GM18519 (cell line): ENCODE results near the gene TNFSF15.
"Not testable (repeated sequence)": the region's sequence is repeated elsewhere in the genome, so short reads cannot be mapped to it uniquely, and the experiment has no call there.

Source experiments
- ATAC-seq: cut with Tn5 transposase; IDR thresholded peaks from one replicate; pipeline ENCODE4 v1.9.1; 2021; ENCODE audit warnings: mild to moderate bottlenecking, moderate library complexity; ENCODE audit not compliant: unreplicated experiment, low FRiP score

Gene TNFSF15

DNA sequence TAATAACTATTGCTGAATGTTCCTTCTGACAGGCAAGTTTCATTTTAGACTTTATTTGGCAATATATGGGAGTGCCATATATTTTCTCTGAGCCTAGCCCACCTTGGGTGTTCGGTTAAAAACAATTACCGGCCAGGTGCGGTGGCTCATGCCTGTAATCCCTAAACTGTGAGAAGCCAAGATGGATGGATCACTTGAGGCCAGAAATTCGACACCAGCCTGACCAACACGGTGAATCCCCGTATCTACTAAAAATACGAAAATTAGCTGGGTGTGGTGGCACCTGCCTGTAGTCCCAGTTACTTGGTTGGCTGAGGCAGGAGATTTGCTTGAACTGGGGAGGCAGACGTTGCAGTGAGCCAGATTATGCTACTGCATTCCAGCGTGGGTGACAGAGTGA lies 47.9 kb downstream of the TNFSF15 start:
- ATAC-seq = no peak

DNA sequence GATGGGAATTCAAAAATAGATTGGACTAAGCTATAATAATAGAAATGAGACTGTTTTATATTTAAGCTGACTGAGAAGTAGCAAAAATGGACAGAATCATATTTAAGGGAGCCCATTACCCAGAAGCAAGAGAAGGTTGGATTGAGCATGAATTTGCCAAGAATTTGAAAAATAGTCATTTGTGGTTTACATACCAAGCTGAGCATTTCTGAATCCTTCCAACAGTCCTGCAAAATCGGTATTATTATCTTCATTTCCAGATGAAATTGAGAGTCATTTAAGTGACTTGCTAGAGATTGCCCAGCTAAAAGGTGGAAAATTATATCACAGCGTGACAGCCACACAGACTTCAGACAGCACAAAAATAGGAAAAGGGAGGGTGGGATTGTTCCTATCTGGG lies 48.4 kb downstream of the TNFSF15 start:
- ATAC-seq = no peak

- no peak for ATAC-seq
Measured at GRCh38 chr9:114756920-114757319, 48.9 kb downstream of the TNFSF15 start.

DNA sequence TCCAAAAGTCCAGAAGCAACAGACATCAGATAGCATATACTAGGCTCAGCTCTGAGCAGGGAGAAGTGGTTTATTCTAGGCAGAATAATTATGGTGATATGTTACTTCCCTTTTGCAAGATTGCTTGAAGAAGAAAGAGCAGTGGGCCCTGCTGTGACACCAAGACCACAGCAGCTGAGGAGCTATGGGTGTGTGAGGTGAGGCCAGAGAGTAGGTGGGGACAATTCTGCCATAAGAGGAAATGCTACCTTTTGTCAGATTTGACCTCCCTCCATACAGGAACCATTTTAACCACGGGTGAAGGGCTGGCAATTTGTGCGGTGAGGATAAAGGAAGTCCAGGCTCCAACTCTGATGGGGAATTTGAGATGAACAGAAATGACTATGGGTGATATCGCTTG lies 51.3 kb downstream of the TNFSF15 start:
- no peak for ATAC-seq

- ATAC-seq = no peak
Measured at GRCh38 chr9:114746591-114747346, 59.1 kb downstream of the TNFSF15 start.

DNA sequence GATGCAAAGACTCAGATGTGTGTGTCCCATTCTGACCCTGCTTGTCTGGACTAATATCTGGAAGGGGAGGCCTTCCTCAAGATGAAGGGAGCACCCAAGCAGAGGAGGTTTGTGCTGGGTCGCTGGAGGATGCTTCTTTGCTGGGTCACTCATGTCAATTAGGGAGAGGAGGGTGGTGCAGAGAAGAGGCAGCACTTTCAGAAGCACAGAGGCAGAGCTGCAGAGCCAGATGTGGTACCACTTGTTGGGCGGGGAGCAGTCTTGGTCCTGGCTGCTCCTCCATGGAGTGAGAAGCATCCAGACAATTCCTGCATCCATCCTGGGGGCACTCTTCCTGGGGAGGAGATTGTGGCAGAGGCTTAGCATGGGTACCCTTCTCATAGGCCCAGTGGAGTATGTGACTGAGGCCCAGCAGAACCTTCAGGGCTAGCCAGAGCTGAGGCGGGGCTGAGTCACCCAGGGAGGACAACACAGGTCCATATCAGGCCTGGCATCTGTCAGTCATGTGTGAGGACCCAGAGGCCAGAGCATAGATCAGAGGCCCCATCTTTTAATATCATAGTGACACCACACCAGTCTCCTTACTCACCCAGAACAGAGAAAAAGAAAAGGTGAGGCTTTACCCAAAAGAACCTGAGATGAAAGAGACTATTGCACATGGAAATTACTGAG lies 59.8 kb downstream of the TNFSF15 start:
- ATAC-seq = no peak

DNA sequence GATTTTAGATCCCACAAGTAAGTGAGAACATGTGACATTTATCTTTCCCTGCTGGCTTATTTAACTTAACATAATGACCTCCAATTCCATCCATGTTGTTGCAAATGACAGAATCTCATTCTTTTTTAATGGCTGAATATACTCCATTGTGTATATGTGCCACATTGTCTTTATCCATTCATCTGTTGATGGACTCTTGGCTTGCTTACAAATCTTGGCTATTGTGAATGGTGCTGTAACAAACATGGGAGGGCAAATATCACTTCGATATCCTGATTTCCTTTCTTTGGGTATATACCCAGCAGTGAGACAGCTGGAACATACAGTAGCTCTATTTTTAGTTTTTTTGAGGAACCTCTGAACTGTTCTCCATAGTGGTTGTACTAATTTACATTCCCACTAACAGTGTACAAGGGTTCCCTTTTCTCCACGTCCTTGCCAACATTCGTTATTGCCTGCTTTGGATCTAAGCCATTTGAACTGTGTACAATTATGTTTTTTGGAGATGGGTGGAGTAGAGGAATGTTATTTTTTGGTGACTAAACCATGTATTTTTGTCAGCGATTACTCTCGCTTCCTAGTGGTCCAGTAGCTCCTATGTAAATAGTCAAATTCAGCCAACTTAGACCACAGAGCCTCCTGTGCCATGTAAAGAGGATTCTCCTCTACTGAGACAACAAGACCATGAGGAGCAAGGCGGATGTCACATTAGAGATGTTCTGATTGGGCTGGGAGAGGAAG lies 60.6 kb downstream of the TNFSF15 start:
- ATAC-seq = no peak

DNA sequence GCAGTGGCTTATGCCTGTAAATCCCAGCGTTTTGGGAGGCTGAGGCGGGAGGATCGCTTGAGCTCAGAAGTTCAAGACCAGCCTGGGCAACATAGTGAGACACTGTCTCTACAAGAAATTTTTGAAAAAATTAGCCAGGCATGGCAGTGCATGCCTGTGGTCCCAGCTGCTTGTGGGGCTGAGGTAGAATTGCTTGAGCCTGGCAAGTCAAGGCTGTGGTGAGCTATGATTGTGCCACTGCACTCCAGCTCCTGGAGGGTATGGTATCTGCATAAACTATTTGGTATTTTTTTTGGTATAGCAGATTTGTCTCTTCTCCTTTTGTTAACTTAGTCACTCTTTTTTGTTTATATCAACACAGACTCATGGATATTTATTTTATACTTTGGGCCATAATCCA lies 62.4 kb downstream of the TNFSF15 start:
- ATAC-seq = no peak

GRCh38 chr9:114742947-114743346 lies 62.9 kb downstream of the TNFSF15 start:
- no peak for ATAC-seq

DNA sequence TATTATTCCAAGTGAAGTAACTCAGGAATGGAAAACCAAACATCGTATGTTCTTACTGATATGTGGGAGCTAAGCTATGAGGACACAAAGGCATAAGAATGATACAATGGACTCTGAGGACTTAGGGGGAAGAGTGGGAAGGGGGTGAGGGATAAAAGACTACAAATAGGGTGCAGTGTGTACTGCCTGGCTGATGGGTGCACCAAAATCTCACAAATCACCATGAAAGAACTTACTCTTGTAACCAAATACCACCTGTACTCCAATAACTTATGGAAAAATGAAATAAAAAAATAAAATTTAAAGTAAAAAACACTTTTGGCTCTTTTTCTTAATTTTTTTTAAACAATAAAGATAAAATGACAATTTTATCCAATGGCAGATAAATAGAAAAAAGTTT lies 64.3 kb downstream of the TNFSF15 start:
- ATAC-seq = not testable (repeated sequence)

- no peak for ATAC-seq
Measured at GRCh38 chr9:114738581-114739316, 67.1 kb downstream of the TNFSF15 start.

DNA sequence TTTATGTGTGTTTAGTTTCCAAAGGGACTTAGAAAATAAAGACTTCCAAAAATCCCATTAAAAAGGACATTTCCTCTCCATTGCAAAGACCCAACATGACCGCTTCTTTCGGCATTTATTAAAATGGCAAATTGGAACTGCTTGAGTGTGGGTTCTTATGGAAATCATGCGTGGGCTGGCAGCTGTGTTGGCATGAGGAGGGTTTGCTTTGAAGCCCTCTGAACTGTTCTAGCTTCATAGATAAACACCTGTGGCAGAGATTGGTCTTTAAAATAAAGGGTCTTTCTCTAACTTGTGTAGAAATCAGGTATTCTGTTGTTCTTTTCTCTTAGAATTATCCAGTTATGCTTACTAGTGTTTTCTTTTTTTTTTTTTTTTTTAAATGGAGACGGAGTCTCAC lies 68.0 kb downstream of the TNFSF15 start:
- no peak for ATAC-seq

GRCh38 chr9:114737118-114737517 lies 68.7 kb downstream of the TNFSF15 start:
- no peak for ATAC-seq

GRCh38 chr9:114735704-114736103 lies 70.1 kb downstream of the TNFSF15 start:
- ATAC-seq = no peak

DNA sequence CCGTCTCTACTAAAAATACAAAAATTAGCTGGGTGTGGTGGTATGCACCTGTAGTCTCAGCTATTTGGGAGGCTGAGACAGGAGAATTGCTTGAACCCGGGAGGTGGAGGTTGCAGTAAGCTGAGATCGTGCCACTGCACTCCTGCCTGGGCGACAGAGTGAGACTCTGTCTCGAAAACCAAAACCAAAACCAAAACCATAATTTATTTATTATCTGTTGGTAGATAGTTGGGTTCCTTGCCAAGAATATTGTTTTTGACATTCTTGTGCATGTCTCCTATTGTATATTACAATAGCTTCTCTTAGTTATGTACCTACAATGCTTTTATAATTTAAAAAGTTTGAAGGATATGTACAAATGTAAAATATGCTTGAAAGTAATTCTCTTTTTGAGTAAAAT lies 70.7 kb downstream of the TNFSF15 start:
- ATAC-seq = not testable (repeated sequence)
